GM11168 (cell line): ENCODE measurements around the gene LRRC27.

Experiments
- in situ Hi-C: fragments of 300-500 bp; cut with MboI; formaldehyde crosslinking; loops from one replicate; pipeline ENCODE4 v1.12.0; 2022; ENCODE audit warnings: low sequenced_read_pairs; ENCODE audit not compliant: unreplicated experiment

LRRC27 gene

GRCh38 chr10:132353456-132354355 lies 21.7 kb downstream of the LRRC27 start:
- in situ Hi-C loops: no loop called here

- in situ Hi-C loops: no loop called here
Observed at GRCh38 chr10:132354356-132355094, 22.5 kb downstream of the LRRC27 start.

- in situ Hi-C loops: no loop called here
Observed at GRCh38 chr10:132355297-132355696, 23.3 kb downstream of the LRRC27 start.

GRCh38 chr10:132355754-132356153 lies 23.8 kb downstream of the LRRC27 start:
- in situ Hi-C loops: no loop called here

GRCh38 chr10:132356621-132357195 lies 24.7 kb downstream of the LRRC27 start:
- in situ Hi-C loops: no loop called here

GRCh38 chr10:132357286-132358058 lies 25.5 kb downstream of the LRRC27 start:
- in situ Hi-C loops: no loop called here

GRCh38 chr10:132359305-132360040 lies 27.5 kb downstream of the LRRC27 start:
- in situ Hi-C loops: no loop called here

GRCh38 chr10:132360766-132361447 lies 28.9 kb downstream of the LRRC27 start:
- in situ Hi-C loops: no loop called here

GRCh38 chr10:132361581-132362101 lies 29.6 kb downstream of the LRRC27 start:
- in situ Hi-C loops: no loop called here

GRCh38 chr10:132362151-132362611 lies 30.2 kb downstream of the LRRC27 start:
- in situ Hi-C loops: no loop called here

- in situ Hi-C loops: no loop called here
Observed at GRCh38 chr10:132363376-132363775, 31.4 kb downstream of the LRRC27 start.

- in situ Hi-C loops: no loop called here
Observed at GRCh38 chr10:132363921-132364593, 32.1 kb downstream of the LRRC27 start.

GRCh38 chr10:132364594-132364970 lies 32.6 kb downstream of the LRRC27 start:
- in situ Hi-C loops: no loop called here

GRCh38 chr10:132365102-132365501 lies 33.1 kb downstream of the LRRC27 start:
- in situ Hi-C loops: no loop called here

- in situ Hi-C loops: no loop called here
Observed at GRCh38 chr10:132366006-132366405, 34.0 kb downstream of the LRRC27 start.

- in situ Hi-C loops: no loop called here
Observed at GRCh38 chr10:132366499-132366898, 34.5 kb downstream of the LRRC27 start.

- in situ Hi-C loops: no loop called here
Observed at GRCh38 chr10:132368391-132368790, 36.4 kb downstream of the LRRC27 start.
